WERI-Rb-1 (cell line): ENCODE data around the gene CLK2.

Experiments used
- DNase-seq: peaks from one replicate; pipeline ENCODE4 v3.0.0-alpha.2; 2020
- H3K27ac ChIP-seq: fragments of 250-450 bp; sonication (Bioruptor Pico); 2 replicates; pipeline ENCODE4 v1.5.1; 2020; ENCODE audit warnings: mild to moderate bottlenecking, moderate library complexity
- H3K27me3 ChIP-seq: fragments of 250-450 bp; sonication (Bioruptor Pico); 2 replicates; pipeline ENCODE4 v1.5.1; 2021; ENCODE audit warnings: mild to moderate bottlenecking, low read depth, moderate library complexity; ENCODE audit not compliant: insufficient read depth, severe bottlenecking
- H3K36me3 ChIP-seq: fragments of 250-450 bp; sonication (Bioruptor Pico); 2 replicates; pipeline ENCODE4 v1.5.1; 2020; ENCODE audit warnings: mild to moderate bottlenecking, moderate library complexity
- H3K4me3 ChIP-seq: 2 replicates; pipeline ENCODE4 v1.5.1; 2011; ENCODE audit warnings: low read depth, mild to moderate bottlenecking, control low read depth, low read length
- H3K9me3 ChIP-seq: fragments of 250-450 bp; sonication (Bioruptor Pico); 2 replicates; pipeline ENCODE4 v1.5.1; 2021; ENCODE audit warnings: mild to moderate bottlenecking, moderate library complexity; ENCODE audit not compliant: severe bottlenecking
- TF ChIP-seq, protein P1 (sequence below): IDR thresholded peaks from 2 replicates; pipeline ENCODE4 v1.5.1; 2011; ENCODE audit warnings: low read depth, mild to moderate bottlenecking, control low read depth, inconsistent platforms, low read length

The CLK2 gene

DNA sequence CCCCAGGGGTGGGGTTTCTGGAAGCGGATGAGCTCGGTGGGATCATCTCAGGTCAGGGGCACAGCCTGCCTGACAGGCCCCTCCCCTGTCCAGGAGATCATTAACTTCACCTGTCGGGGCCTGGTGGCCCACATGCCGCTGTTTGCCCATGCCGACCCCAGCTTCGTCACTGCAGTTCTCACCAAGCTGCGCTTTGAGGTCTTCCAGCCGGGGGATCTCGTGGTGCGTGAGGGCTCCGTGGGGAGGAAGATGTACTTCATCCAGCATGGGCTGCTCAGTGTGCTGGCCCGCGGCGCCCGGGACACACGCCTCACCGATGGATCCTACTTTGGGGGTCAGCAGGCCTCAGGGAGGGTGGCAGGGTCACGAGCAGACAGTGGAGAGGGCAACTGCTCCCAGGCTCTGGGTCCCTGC lies 12.3 kb upstream of the CLK2 start:
- DNase-seq: no peak
- Histone ChIP-seq H3K27ac (0 out of 2 replicates have a peak overlapping the region, but pooled peaks have one; percentile 20), H3K36me3 (peaks cover 87% of the 10 kb centered on the region), H3K27me3 (no peaks in the 10 kb centered on the region), H3K4me3 (no peak overlapping the region), H3K9me3 (no peaks in the 10 kb centered on the region)
- TF ChIP-seq, protein P1, sequence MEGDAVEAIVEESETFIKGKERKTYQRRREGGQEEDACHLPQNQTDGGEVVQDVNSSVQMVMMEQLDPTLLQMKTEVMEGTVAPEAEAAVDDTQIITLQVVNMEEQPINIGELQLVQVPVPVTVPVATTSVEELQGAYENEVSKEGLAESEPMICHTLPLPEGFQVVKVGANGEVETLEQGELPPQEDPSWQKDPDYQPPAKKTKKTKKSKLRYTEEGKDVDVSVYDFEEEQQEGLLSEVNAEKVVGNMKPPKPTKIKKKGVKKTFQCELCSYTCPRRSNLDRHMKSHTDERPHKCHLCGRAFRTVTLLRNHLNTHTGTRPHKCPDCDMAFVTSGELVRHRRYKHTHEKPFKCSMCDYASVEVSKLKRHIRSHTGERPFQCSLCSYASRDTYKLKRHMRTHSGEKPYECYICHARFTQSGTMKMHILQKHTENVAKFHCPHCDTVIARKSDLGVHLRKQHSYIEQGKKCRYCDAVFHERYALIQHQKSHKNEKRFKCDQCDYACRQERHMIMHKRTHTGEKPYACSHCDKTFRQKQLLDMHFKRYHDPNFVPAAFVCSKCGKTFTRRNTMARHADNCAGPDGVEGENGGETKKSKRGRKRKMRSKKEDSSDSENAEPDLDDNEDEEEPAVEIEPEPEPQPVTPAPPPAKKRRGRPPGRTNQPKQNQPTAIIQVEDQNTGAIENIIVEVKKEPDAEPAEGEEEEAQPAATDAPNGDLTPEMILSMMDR: no peak

DNA sequence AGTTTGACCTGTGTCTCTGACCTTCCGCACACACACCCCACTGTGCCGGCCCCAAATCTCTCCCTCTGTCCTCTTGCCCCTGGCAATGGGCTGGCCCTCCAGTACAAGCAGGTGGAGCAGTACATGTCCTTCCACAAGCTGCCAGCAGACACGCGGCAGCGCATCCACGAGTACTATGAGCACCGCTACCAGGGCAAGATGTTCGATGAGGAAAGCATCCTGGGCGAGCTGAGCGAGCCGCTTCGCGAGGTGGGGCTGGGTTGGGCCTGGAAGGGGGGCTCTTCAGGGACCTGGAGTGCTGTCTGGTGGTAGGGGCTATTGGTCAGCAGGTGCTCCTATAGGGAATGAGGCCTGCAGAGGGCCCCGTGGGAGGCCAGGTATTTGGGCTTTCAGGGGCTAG lies 11.8 kb upstream of the CLK2 start:
- TF ChIP-seq, protein P1: no peak
- H3K9me3 ChIP-seq: no peaks in the 10 kb centered on the region
- no peak for DNase-seq
- no peak overlapping the region for H3K4me3 ChIP-seq
- H3K27me3 ChIP-seq: no peaks in the 10 kb centered on the region
- H3K36me3 ChIP-seq: peaks cover 87% of the 10 kb centered on the region
- H3K27ac ChIP-seq: no peak overlapping the region

DNA sequence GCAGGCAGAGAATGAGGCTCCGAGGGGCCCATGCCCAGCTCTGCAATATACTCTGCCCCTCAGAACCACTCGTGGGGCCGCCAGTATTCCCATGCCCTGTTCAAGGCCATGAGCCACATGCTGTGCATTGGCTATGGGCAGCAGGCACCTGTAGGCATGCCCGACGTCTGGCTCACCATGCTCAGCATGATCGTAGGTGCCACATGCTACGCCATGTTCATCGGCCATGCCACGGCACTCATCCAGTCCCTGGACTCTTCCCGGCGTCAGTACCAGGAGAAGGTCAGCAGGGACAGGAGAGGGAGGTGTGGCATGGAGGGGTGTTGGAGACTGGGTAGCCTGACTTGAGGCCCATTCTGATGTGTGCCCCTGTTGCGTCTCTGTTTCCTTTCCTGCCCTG lies 11.2 kb upstream of the CLK2 start:
- TF ChIP-seq, protein P1: no peak
- no peak overlapping the region for H3K4me3 ChIP-seq

DNA sequence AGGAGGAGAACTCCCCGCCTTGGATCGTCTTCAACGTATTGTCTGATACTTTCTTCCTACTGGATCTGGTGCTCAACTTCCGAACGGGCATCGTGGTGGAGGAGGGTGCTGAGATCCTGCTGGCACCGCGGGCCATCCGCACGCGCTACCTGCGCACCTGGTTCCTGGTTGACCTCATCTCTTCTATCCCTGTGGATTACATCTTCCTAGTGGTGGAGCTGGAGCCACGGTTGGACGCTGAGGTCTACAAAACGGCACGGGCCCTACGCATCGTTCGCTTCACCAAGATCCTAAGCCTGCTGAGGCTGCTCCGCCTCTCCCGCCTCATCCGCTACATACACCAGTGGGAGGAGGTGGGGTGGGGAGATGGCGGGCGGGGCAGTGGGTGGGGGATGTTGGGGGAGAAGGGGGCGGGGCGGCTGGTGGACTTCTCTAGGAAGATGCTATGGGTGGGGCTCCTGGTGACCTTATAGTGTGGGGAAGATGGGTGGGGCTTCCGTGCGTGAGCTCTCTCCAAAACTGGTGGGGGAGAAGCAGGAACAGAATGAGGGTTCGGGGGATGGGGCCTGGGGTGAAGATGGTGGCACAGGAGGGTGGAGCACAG lies 9.3 kb upstream of the CLK2 start:
- no peak for DNase-seq
- H3K4me3 ChIP-seq: no peak overlapping the region

More for the DNA sequence above, 11.2 kb upstream of the CLK2 start:
- DNase-seq: no peak
- H3K36me3 ChIP-seq: peaks cover 86% of the 10 kb centered on the region
- no peaks in the 10 kb centered on the region for H3K9me3 ChIP-seq
- H3K27me3 ChIP-seq: no peaks in the 10 kb centered on the region
- no peak overlapping the region for H3K27ac ChIP-seq

DNA sequence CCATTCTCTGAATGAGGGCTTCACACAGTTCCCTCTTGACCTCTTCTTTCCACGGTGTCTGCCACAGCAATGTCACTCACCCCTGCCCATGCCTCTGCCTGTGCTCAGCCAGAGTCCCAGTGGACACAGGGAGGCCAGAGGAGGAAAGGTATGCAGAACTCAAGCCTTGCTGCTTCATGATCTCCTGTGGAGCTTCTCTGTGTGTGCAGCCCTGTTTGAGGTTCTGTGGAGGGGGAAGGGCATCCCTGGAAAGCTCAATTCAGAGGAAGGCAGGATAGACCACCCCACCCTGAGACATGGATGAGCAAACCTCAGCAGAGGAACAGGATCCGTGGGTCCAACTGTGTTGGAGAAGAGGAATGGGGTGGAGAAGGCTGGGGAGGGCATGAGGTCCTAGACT lies 6.0 kb upstream of the CLK2 start:
- no peaks in the 10 kb centered on the region for H3K9me3 ChIP-seq
- H3K4me3 ChIP-seq: no peak overlapping the region
- TF ChIP-seq, protein P1: no peak
- H3K27ac ChIP-seq: peak overlapping the region; percentile 0; the same call in 1 of the 2 replicates
- no peak for DNase-seq
- H3K36me3 ChIP-seq: peaks cover 43% of the 10 kb centered on the region
- no peaks in the 10 kb centered on the region for H3K27me3 ChIP-seq

More for the DNA sequence above, 9.3 kb upstream of the CLK2 start:
- Histone ChIP-seq H3K36me3 (peaks cover 74% of the 10 kb centered on the region), H3K27me3 (no peaks in the 10 kb centered on the region), H3K27ac (no peak overlapping the region), H3K9me3 (no peaks in the 10 kb centered on the region)
- TF ChIP-seq, protein P1: no peak

DNA sequence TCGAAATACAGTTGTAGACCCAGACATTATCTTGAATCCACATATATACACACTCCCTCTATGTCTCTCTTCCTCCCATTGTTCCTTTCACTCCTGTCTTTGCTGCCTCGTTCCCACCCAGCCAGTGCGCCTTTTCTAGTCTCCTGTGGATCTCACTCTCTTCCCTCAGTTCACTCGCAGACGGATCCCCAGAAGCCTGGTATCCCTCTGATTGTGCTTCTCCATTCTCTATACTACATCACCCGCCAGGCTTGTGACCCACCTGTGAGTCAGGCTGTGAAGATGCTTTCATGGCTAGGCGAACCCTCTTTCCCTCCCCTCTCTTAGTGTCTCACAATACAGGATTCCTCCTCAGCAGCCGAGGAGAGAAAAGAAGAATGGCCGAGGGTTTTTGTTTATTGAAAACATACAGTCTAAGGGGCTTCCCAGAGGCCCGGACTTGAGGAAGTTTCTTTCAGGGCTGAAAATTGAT lies 5.4 kb upstream of the CLK2 start:
- DNase-seq: no peak
- peak overlapping the region; percentile 0 for H3K27ac ChIP-seq
- H3K9me3 ChIP-seq: no peaks in the 10 kb centered on the region
- H3K4me3 ChIP-seq: peak overlapping the region; percentile 82
- H3K27me3 ChIP-seq: no peaks in the 10 kb centered on the region
- peaks cover 37% of the 10 kb centered on the region for H3K36me3 ChIP-seq
- TF ChIP-seq, protein P1: no peak
